Activated B cell treated with CpG ODN at 0.5 μM for 24 hours (primary cell): ENCODE measurements around the gene KRT20. TPM values are rescaled to one million over a fixed set of nuclear protein-coding genes. Genes with fewer than 3 reads are reported as not detected.
"Not testable (repeated sequence)": the region's sequence is repeated elsewhere in the genome, so short reads cannot be mapped to it uniquely, and the experiment has no call there.

Experiments used
- ATAC-seq: fragments of 200-7000 bp; cut with Tn5 transposase; one replicate; pipeline ENCODE4 v1.10.0; 2021; ENCODE audit warnings: low read depth, mild to moderate bottlenecking, moderate library complexity
- CTCF ChIA-PET: fragments of 350-600 bp; sonication (Branson Sonifier 250); formaldehyde crosslinking; loops from one replicate; lab custom pipeline; 2021; ENCODE audit warnings: antibody characterized with exemption; lab: Charles Lee
- POLR2A ChIA-PET: fragments of 350-600 bp; sonication (Branson Sonifier 250); formaldehyde crosslinking; loops from one replicate; lab custom pipeline; 2021; ENCODE audit warnings: antibody characterized with exemption; lab: Charles Lee
- DNase-seq: peaks from one replicate; pipeline ENCODE4 v3.0.0; 2022
- H3K27ac Mint-ChIP-seq: one replicate; pipeline ENCODE4 v1.8.0; 2020; ENCODE audit warnings: mixed read lengths
- H3K27me3 Mint-ChIP-seq: one replicate; pipeline ENCODE4 v1.8.0; 2021; ENCODE audit warnings: mixed read lengths
- H3K36me3 Mint-ChIP-seq: one replicate; pipeline ENCODE4 v1.8.0; 2021; ENCODE audit warnings: low read depth, mixed read lengths
- H3K4me1 Mint-ChIP-seq: one replicate; pipeline ENCODE4 v1.8.0; 2021; ENCODE audit warnings: mixed read lengths
- H3K4me3 Mint-ChIP-seq: one replicate; pipeline ENCODE4 v1.8.0; 2020; ENCODE audit warnings: mild to moderate bottlenecking, mixed read lengths
- H3K9me3 Mint-ChIP-seq: one replicate; pipeline ENCODE4 v1.8.0; 2020; ENCODE audit warnings: mixed read lengths
- CTCF ChIP-seq: fragments of 200-600 bp; IDR thresholded peaks from one replicate; pipeline ENCODE4 v1.8.0; 2022; ENCODE audit warnings: antibody characterized with exemption, mild to moderate bottlenecking
- intact Hi-C: fragments of 100-400 bp; cut with micrococcal nuclease; formaldehyde crosslinking; loops from one replicate; pipeline ENCODE4 v1.15.1; 2024
- total RNA-seq: library from RNA; stranded (reverse); gene quantifications from 2 replicates; pipeline ENCODE4 v1.2.3, GENCODE V29; 2022

KRT20 gene
- total RNA-seq, 1 donor from 2014 or later, result not detected

DNA sequence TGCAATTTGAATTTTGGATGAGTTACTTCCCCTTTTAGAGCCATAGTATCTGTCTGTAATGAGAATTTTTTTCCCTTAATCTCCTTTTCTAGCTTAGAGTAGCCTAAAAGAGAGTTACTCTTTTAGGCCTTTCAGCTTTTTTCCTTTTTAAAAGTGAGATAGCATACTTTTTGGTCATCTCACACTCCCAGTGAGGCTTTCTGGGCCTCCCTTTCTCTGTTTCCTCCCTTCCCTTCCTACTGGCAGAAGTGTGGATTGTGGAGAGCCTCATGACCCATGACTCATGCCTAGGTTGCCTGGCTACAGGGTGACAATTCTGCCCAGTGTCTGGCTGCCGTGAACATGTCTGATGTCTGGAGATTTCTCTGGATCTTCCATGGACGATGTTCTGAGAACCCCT is 37.2 kb upstream of the KRT20 start:
- TF ChIP-seq CTCF, result no peak
- H3K27me3 Mint-ChIP-seq, result peaks cover 20% of the 10 kb centered on the region
- no peaks in the 10 kb centered on the region for H3K9me3 Mint-ChIP-seq
- H3K4me1 Mint-ChIP-seq, result no peaks in the 10 kb centered on the region
- intact Hi-C loops, result no loop called here
- ATAC-seq, result no peak
- H3K36me3 Mint-ChIP-seq, result no peaks in the 10 kb centered on the region
- POLR2A ChIA-PET, result no interaction called here
- no peak overlapping the region for H3K4me3 Mint-ChIP-seq
- no peak overlapping the region for H3K27ac Mint-ChIP-seq
- no peak for DNase-seq
- CTCF ChIA-PET, result no interaction called here

DNA sequence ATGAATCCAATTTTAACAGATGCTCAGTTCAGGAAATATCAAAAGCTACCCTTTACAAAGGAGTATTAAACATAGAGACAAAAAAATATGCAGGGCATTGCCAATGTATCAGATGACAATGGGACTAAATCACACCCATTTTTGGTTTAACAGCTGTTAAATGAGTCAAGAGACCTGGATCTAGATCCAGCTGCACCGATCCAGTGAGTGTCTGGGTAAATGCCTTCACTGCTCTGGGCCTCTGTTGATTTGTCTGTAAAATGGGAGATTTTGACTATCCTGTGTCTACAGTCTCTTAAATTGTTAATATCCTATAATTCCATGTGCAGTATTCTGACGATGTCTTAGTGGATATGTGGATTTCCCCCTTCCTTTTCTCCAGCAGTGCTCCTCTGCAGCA is 36.0 kb upstream of the KRT20 start:
- CTCF ChIA-PET, result no interaction called here
- ATAC-seq, result no peak
- POLR2A ChIA-PET, result no interaction called here

DNA sequence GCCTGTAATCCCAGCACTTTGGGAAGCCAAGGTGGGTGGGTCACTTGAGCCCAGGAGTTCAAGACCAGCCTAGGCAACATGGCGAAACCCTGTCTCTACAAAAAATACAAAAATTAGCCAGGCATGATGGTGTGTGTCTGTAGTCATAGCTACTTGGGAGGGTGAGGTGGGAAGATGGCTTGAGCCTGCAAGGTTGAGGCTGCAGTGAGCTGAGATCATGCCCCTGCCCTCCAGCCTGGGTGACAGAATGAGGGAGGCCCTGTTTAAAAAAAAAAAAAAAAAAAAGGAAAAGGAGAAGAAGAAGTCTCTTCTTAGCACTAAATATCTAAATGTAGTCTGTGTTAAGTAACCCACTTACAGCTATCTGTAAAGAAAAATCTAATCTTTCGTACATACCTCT is 32.1 kb upstream of the KRT20 start:
- intact Hi-C loops, H3K36me3 Mint-ChIP-seq, ATAC-seq, H3K27ac Mint-ChIP-seq, DNase-seq, H3K4me3 Mint-ChIP-seq, CTCF ChIA-PET, H3K9me3 Mint-ChIP-seq, H3K4me1 Mint-ChIP-seq: not testable (repeated sequence)
- POLR2A ChIA-PET, result interaction anchor here (0.6 kb wide), 2 partner anchors 13 to 259 kb away, joined by 3 to 4 read pairs; no protein-coding TSS in a partner anchor
- peaks cover 14% of the 10 kb centered on the region for H3K27me3 Mint-ChIP-seq

More for the DNA sequence above, 36.0 kb upstream of the KRT20 start:
- no peak for TF ChIP-seq CTCF
- intact Hi-C loops, result no loop called here
- no peaks in the 10 kb centered on the region for H3K9me3 Mint-ChIP-seq
- no peak overlapping the region for H3K27ac Mint-ChIP-seq
- no peak for DNase-seq
- H3K36me3 Mint-ChIP-seq, result no peaks in the 10 kb centered on the region
- peaks cover 13% of the 10 kb centered on the region for H3K27me3 Mint-ChIP-seq
- H3K4me1 Mint-ChIP-seq, result no peaks in the 10 kb centered on the region
- no peak overlapping the region for H3K4me3 Mint-ChIP-seq

GRCh38 chr17:40916366-40916765 is 31.3 kb upstream of the KRT20 start:
- TF ChIP-seq CTCF, result no peak
- Mint-ChIP-seq H3K36me3 (no peaks in the 10 kb centered on the region), H3K4me1 (peaks cover 6% of the 10 kb centered on the region), H3K9me3 (no peaks in the 10 kb centered on the region), H3K27me3 (peaks cover 18% of the 10 kb centered on the region), H3K4me3 (no peak overlapping the region), H3K27ac (no peak overlapping the region)
- DNase-seq (no peak), ATAC-seq (no peak)
- POLR2A ChIA-PET, result no interaction called here
- intact Hi-C loops, result no loop called here
- CTCF ChIA-PET, result no interaction called here

GRCh38 chr17:40915721-40916256 is 30.7 kb upstream of the KRT20 start:
- TF ChIP-seq CTCF, result no peak
- H3K36me3 Mint-ChIP-seq, result no peaks in the 10 kb centered on the region
- intact Hi-C loops, result no loop called here

GRCh38 chr17:40915199-40915661 is 30.2 kb upstream of the KRT20 start:
- POLR2A ChIA-PET, result interaction anchor here (0.5 kb wide), 1 partner anchor 192 kb away, joined by 3 read pairs; no protein-coding TSS in a partner anchor
- Mint-ChIP-seq H3K36me3 (no peaks in the 10 kb centered on the region), H3K27me3 (peaks cover 14% of the 10 kb centered on the region), H3K9me3 (no peaks in the 10 kb centered on the region), H3K4me3 (no peak overlapping the region), H3K27ac (no peak overlapping the region), H3K4me1 (peaks cover 6% of the 10 kb centered on the region)
- CTCF ChIA-PET, result no interaction called here
- DNase-seq (no peak), ATAC-seq (no peak)
- intact Hi-C loops, result no loop called here
- no peak for TF ChIP-seq CTCF

More at GRCh38 chr17:40915721-40916256, 30.7 kb upstream of the KRT20 start:
- ChIA-PET POLR2A (no interaction called here), CTCF (no interaction called here)
- H3K4me3 Mint-ChIP-seq, result no peak overlapping the region
- DNase-seq (no peak), ATAC-seq (no peak)
- H3K4me1 Mint-ChIP-seq, result peaks cover 6% of the 10 kb centered on the region
- no peaks in the 10 kb centered on the region for H3K9me3 Mint-ChIP-seq
- no peak overlapping the region for H3K27ac Mint-ChIP-seq
- H3K27me3 Mint-ChIP-seq, result peaks cover 14% of the 10 kb centered on the region
